Endothelial cell of umbilical vein (primary cell): ENCODE data around the gene SLC1A7. TPM values are rescaled to one million over a fixed set of nuclear protein-coding genes. Genes with fewer than 3 reads are reported as not detected.
A peak's percentile ranks its signal among the peaks of the same experiment; 100 is the strongest.

ENCODE experiments used
- BruUV-seq: library from RNA; stranded (reverse); fragments of 400-500 nt; replicated peaks from 2 replicates; lab custom pipeline; 2021; lab: Mats Ljungman, UMichigan
- CTCF ChIA-PET: fragments of 300-600, 350-600 bp; sonication (Branson Sonifier 250); formaldehyde crosslinking; loops from one replicate; lab custom pipeline; 2021; ENCODE audit warnings: antibody characterized with exemption, inconsistent platforms; lab: Charles Lee
- POLR2A ChIA-PET: fragments of 300-600, 350-600 bp; sonication (Branson Sonifier 250); formaldehyde crosslinking; loops from one replicate; lab custom pipeline; 2021; ENCODE audit warnings: antibody characterized with exemption, inconsistent platforms; lab: Charles Lee
- DNase-seq: peaks from one replicate; pipeline ENCODE4 v3.0.0-alpha.2; 2011; ENCODE audit warnings: low read depth, low spot score
- FAIRE-seq: peaks from 2 replicates; lab custom pipeline; 2011; peaks lifted over from hg19 to GRCh38; lab: Jason Lieb, UNC
- H2AFZ ChIP-seq: 2 replicates; pipeline ENCODE4 v1.6.0; 2012; ENCODE audit warnings: low read depth, low read length, control low read depth, inconsistent platforms
- H3K27ac ChIP-seq: 2 replicates; pipeline ENCODE4 v1.5.1; 2011; ENCODE audit warnings: low read depth, mild to moderate bottlenecking, control low read depth, low read length, moderate library complexity; ENCODE audit not compliant: insufficient read depth
- H3K27me3 ChIP-seq, 2 experiments: 2 replicates each; pipeline versions ENCODE4 v1.6.0 to v1.6.1; 2011; ENCODE audit warnings: low read length in 2 of 2, mixed read lengths in 1 of 2; ENCODE audit not compliant: control insufficient read depth in 2 of 2, insufficient read depth in 2 of 2
- H3K36me3 ChIP-seq, 2 experiments: 2 replicates in 1 of 2; 3 replicates in 1 of 2; pipeline ENCODE4 v1.5.1; 2011; ENCODE audit warnings: low read length in 2 of 2, mild to moderate bottlenecking in 1 of 2, moderate library complexity in 1 of 2; ENCODE audit not compliant: control insufficient read depth in 2 of 2, insufficient read depth in 2 of 2; ENCODE audit errors: extremely low read depth in 1 of 2
- H3K4me1 ChIP-seq: 3 replicates; pipeline ENCODE4 v1.5.1; 2011; ENCODE audit warnings: mild to moderate bottlenecking, low read length; ENCODE audit not compliant: control insufficient read depth, insufficient read depth; ENCODE audit errors: extremely low read depth
- H3K4me2 ChIP-seq: 2 replicates; pipeline ENCODE4 v1.6.1; 2011; ENCODE audit warnings: low read length, control low read depth, mixed read lengths; ENCODE audit not compliant: insufficient read depth
- H3K4me3 ChIP-seq, 3 experiments: fragments of 200-600 bp in 1 of 3; sonication (generic), shearing (Covaris generic) in 1 of 3; replicated peaks in 1 of 3; 2 replicates each; pipeline ENCODE4 v1.5.1; 2011 to 2016; ENCODE audit warnings: control low read depth in 3 of 3, low read length in 3 of 3, mild to moderate bottlenecking in 2 of 3, inconsistent platforms in 1 of 3, low read depth in 1 of 3, moderate library complexity in 1 of 3; ENCODE audit not compliant: insufficient read depth in 1 of 3
- H3K79me2 ChIP-seq: 2 replicates; pipeline ENCODE4 v1.6.0; 2012; ENCODE audit warnings: low read length, inconsistent platforms; ENCODE audit not compliant: control insufficient read depth, insufficient read depth
- H3K9ac ChIP-seq: replicated peaks from 2 replicates; pipeline ENCODE3; 2011; ENCODE audit warnings: low read length, control low read depth; ENCODE audit not compliant: insufficient read depth; ENCODE audit errors: extremely low read depth
- H3K9me1 ChIP-seq: replicated peaks from 3 replicates; pipeline ENCODE4 v1.6.0; 2011; ENCODE audit warnings: mild to moderate bottlenecking, low read length; ENCODE audit not compliant: control insufficient read depth, insufficient read depth; ENCODE audit errors: extremely low read depth
- H3K9me3 ChIP-seq: replicated peaks from 2 replicates; pipeline ENCODE4 v1.5.1; 2012; ENCODE audit warnings: low read length, inconsistent platforms; ENCODE audit not compliant: control insufficient read depth, insufficient read depth
- H4K20me1 ChIP-seq: replicated peaks from 2 replicates; pipeline ENCODE3; 2011; ENCODE audit warnings: mild to moderate bottlenecking, low read length; ENCODE audit not compliant: control insufficient read depth, insufficient read depth; ENCODE audit errors: extremely low read depth
- EZH2 ChIP-seq: IDR thresholded peaks from 2 replicates; pipeline ENCODE4 v1.6.1; 2012; ENCODE audit warnings: borderline replicate concordance, low read depth, mild to moderate bottlenecking, moderate library complexity, low read length, inconsistent platforms; ENCODE audit not compliant: severe bottlenecking
- FOS ChIP-seq: IDR thresholded peaks from 2 replicates; pipeline ENCODE4 v1.6.1; 2011; ENCODE audit warnings: mild to moderate bottlenecking, low read length, moderate library complexity, borderline replicate concordance; ENCODE audit not compliant: insufficient read depth
- GATA2 ChIP-seq: IDR thresholded peaks from 2 replicates; pipeline ENCODE4 v1.7.0; 2011; ENCODE audit warnings: low read depth, mild to moderate bottlenecking, moderate library complexity, mixed read lengths, low read length; ENCODE audit not compliant: insufficient read length, insufficient read depth
- JUN ChIP-seq: IDR thresholded peaks from 2 replicates; pipeline ENCODE4 v1.6.1; 2011; ENCODE audit warnings: borderline replicate concordance, low read depth; ENCODE audit not compliant: insufficient read length, insufficient read depth
- MYC ChIP-seq: IDR thresholded peaks from one replicate; pipeline ENCODE4 v1.6.1; 2011; ENCODE audit warnings: mild to moderate bottlenecking, low read depth, low read length
- POLR2A ChIP-seq: IDR thresholded peaks from 2 replicates; pipeline ENCODE4 v1.6.1; 2012; ENCODE audit warnings: low read depth, mild to moderate bottlenecking, control low read depth, low read length
- POLR2AphosphoS5 ChIP-seq: IDR thresholded peaks from 2 replicates; pipeline ENCODE4 v1.6.1; 2012; ENCODE audit warnings: low read depth, mild to moderate bottlenecking, control low read depth, low read length, moderate library complexity; ENCODE audit not compliant: insufficient read depth
- dilution Hi-C: fragments of 300-500 bp; cut with MboI; formaldehyde crosslinking; loops from one replicate; pipeline ENCODE4 v1.15.0; 2019; ENCODE audit warnings: low sequenced_read_pairs; ENCODE audit not compliant: extremely low pct_ligation_motif_present
- intact Hi-C: fragments of 100-400 bp; cut with micrococcal nuclease; formaldehyde crosslinking; loops from one replicate; pipeline ENCODE4 v1.10.0; 2022
- polyA plus RNA-seq, 4 experiments: library from polyadenylated mRNA; depleted of rRNA in 3 of 4; stranded (reverse) in 3 of 4; unstranded in 1 of 4; fragments of >200 nt; gene quantifications; 2 replicates each; pipeline versions ENCODE4 v1.2.1 to v1.2.3, GENCODE V29; 2011 to 2012; ENCODE audit warnings: missing spikeins in 1 of 4
- total RNA-seq: library from RNA; stranded (reverse); gene quantifications from 2 replicates; pipeline ENCODE4 v1.2.3, GENCODE V29; 2021
- TF ChIP-seq, protein P1 (sequence below), 2 donors: IDR thresholded peaks; 1 replicate in 1 of 2; 2 replicates in 1 of 2; pipeline ENCODE4 v1.5.1; 2011; ENCODE audit warnings: low read length in 2 of 2, mild to moderate bottlenecking in 2 of 2, moderate library complexity in 2 of 2, control low read depth in 1 of 2, inconsistent platforms in 1 of 2, low read depth in 1 of 2; ENCODE audit not compliant: insufficient read depth in 1 of 2; ENCODE audit errors: extremely low read depth in 1 of 2
- TF ChIP-seq, protein P2 (sequence below): IDR thresholded peaks from 2 replicates; pipeline ENCODE4 v1.6.1; 2011; ENCODE audit not compliant: insufficient read depth, insufficient read length

SLC1A7 gene
- total and polyA plus RNA-seq, 2 donors (not counting 3 experiments of a cell fraction or from before 2014, with no cell fraction given): not detected

DNA sequence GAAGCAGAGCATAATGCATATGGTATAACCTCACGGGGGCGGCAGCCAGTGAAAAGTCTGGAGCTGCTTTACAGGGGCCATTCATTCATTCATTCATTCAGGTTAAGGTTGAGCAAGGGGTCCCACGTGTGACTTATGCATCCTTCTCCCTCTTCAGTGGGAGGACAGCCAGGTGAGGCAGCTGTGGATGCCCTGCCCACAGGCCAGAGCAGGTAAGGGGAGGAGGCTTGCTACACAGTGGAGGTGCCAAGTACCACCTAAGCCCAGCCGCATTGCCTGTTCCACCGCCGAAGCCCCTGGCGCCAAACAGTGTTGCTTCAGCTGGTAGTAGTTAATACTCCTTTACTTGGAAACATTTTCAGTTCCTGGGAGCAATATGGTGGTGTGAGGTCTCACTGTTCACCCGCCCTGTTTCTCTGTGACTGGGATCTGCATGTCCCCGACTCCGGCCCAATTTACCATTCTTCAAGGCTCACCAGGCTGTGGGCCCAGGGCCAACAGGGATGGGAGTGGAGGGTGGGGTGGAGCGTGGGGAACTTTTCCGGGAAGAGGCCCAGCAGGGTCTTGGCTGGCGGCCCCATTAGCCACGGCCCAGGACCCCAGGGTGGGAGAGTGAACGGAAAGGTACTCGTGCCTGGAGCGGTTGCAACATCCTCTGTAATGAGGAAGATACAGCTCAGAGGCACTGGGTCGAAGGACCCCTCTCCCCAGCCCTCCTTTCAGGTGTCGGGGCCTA is 81.1 kb downstream of the SLC1A7 start:
- DNase-seq: no peak
- no peak overlapping the region for H3K27ac ChIP-seq
- H4K20me1 ChIP-seq: no peaks in the 10 kb centered on the region
- H3K4me3 ChIP-seq: peak overlapping the region in 2 of 3 experiments; percentile 23 to 47
- ChIA-PET POLR2A (interaction anchor here (0.6 kb wide), 2 partner anchors 35 to 103 kb away, joined by 3 read pairs; no protein-coding TSS in a partner anchor), CTCF (interaction anchor here (0.6 to 3.5 kb wide), 5 partner anchors 12 to 121 kb away, joined by 3 to 26 read pairs (median 3); no protein-coding TSS in a partner anchor)
- FAIRE-seq: no peak
- H3K9me1 ChIP-seq: no peaks in the 10 kb centered on the region
- H3K79me2 ChIP-seq: no peaks in the 10 kb centered on the region
- TF ChIP-seq EZH2: peak; percentile 17
- TF ChIP-seq, protein P1, sequence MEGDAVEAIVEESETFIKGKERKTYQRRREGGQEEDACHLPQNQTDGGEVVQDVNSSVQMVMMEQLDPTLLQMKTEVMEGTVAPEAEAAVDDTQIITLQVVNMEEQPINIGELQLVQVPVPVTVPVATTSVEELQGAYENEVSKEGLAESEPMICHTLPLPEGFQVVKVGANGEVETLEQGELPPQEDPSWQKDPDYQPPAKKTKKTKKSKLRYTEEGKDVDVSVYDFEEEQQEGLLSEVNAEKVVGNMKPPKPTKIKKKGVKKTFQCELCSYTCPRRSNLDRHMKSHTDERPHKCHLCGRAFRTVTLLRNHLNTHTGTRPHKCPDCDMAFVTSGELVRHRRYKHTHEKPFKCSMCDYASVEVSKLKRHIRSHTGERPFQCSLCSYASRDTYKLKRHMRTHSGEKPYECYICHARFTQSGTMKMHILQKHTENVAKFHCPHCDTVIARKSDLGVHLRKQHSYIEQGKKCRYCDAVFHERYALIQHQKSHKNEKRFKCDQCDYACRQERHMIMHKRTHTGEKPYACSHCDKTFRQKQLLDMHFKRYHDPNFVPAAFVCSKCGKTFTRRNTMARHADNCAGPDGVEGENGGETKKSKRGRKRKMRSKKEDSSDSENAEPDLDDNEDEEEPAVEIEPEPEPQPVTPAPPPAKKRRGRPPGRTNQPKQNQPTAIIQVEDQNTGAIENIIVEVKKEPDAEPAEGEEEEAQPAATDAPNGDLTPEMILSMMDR (IDR thresholded peaks at IDR 0.05; ENCODE audit: extremely low read depth in 1 of 2, insufficient read depth in 1 of 2, low read depth in 1 of 2, low read length in 2 of 2): no peak
- H2AFZ ChIP-seq: peak overlapping the region; percentile 41
- dilution Hi-C loops: no loop called here
- no TSS peak for BruUV-seq
- no peak overlapping the region for H3K9ac ChIP-seq
- H3K9me3 ChIP-seq: no peaks in the 10 kb centered on the region
- intact Hi-C loops: no loop called here
- peak overlapping the region; percentile 52 for H3K4me2 ChIP-seq
- peaks cover 6 to 31% of the 10 kb centered on the region in 2 experiments for H3K27me3 ChIP-seq
- peaks cover 8% of the 10 kb centered on the region for H3K4me1 ChIP-seq
- H3K36me3 ChIP-seq: no peaks in the 10 kb centered on the region

DNA sequence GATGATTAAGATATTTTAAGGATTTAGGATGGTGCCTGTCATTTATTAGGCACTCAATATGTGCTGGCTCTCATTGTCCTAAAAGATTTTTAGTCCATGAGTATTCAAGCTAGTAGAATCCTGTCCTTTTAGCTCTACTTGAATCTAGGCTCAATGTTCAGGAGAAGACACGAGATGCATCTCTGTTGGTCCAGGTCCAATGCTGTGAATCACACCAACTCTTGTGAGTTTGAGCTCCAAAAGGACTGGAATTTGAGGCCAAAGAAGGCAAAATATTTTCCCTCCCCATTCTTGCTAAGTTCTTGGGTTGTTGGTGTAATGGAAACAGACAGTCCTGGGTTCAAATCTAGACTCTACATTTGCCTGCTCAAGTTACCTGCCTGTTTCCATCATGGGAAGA is 81.9 kb downstream of the SLC1A7 start:
- Histone ChIP-seq H3K27me3 (peaks cover 6 to 31% of the 10 kb centered on the region in 2 experiments), H3K4me2 (no peak overlapping the region), H2AFZ (no peak overlapping the region), H3K4me3 (no peak overlapping the region), H3K36me3 (no peaks in the 10 kb centered on the region), H3K9me3 (no peaks in the 10 kb centered on the region), H3K4me1 (peaks cover 8% of the 10 kb centered on the region), H4K20me1 (no peaks in the 10 kb centered on the region), H3K9ac (no peak overlapping the region), H3K27ac (no peak overlapping the region), H3K9me1 (no peaks in the 10 kb centered on the region), H3K79me2 (no peaks in the 10 kb centered on the region)
- POLR2A ChIA-PET: no interaction called here
- FAIRE-seq: no peak
- dilution Hi-C loops (no loop called here), intact Hi-C loops (no loop called here)
- BruUV-seq: no TSS peak
- CTCF ChIA-PET: interaction anchor here (1.2 to 3.5 kb wide), 4 partner anchors 11 to 121 kb away, joined by 3 to 26 read pairs (median 3); no protein-coding TSS in a partner anchor
- TF ChIP-seq, protein P2, sequence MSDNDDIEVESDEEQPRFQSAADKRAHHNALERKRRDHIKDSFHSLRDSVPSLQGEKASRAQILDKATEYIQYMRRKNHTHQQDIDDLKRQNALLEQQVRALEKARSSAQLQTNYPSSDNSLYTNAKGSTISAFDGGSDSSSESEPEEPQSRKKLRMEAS: no peak
- TF ChIP-seq POLR2A (no peak), FOS (no peak), JUN (no peak), POLR2AphosphoS5 (no peak), EZH2 (no peak), MYC (no peak), GATA2 (no peak)
- TF ChIP-seq, protein P1 (IDR thresholded peaks at IDR 0.05; ENCODE audit: extremely low read depth in 1 of 2, insufficient read depth in 1 of 2, low read depth in 1 of 2, low read length in 2 of 2): no peak
- no peak for DNase-seq
